DND-41 (cell line): ENCODE results near the gene ARRDC1.

Experiments
- CTCF ChIP-seq: IDR thresholded peaks from 2 replicates; pipeline ENCODE4 v1.5.1; 2012; ENCODE audit warnings: borderline replicate concordance, low read length, moderate library complexity, mild to moderate bottlenecking; ENCODE audit not compliant: poor library complexity, severe bottlenecking; ENCODE audit errors: extremely low read depth
- EZH2 ChIP-seq: IDR thresholded peaks from 3 replicates; pipeline ENCODE4 v1.6.1; 2012; ENCODE audit warnings: borderline replicate concordance, low read depth, mild to moderate bottlenecking, moderate library complexity, low read length, inconsistent platforms; ENCODE audit not compliant: severe bottlenecking

DNA sequence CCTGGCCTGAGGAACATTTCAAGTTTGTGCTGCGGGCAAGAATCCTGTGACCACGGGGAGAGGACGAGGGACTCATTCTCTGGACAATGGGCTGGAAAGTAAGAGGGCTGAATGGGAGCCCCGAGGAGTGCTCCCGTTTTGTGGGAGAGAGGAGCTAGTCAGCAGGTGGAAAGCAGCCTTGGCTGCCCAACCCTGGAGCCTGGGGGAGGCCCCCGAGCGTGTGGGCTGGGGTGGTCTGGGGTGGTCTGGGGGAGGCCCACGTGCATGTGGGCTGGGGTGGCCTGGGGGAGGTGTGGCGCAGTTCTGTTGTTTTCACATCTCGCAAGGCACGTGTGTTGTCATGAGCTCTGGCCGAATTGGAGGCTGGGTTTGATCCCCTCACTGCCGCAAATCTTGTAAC is 40.9 kb downstream of the ARRDC1 start:
- TF ChIP-seq EZH2 (no peak), CTCF (no peak)
